Measurements from ENCODE around the gene KAZN. TPM values are rescaled to one million over a fixed set of nuclear protein-coding genes. Genes with fewer than 3 reads are reported as not detected.

KAZN gene
- polyA plus RNA-seq, 1 of the 3 experiments (the other 2 are of a cell fraction), result 6.8 TPM

DNA sequence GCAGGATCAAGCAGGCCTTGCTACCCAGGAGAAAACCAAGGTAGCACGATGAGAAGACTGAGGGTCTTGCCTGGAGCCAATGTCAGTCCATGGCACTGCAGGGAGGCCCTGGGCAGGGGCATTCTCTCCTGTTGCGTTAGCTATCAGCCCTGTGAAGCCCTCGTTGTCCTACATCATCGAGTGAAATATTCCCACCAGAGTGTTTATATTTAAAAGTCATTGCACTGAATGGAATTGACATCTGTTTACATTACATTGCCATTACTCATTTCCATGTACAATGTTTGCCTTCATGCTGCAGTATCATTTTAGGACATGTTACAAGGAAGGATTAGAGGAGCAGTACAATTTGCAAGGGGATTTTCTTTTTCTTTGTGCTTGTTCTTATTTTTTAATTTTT lies 243.9 kb downstream of the KAZN start:
- Histone ChIP-seq H3K9ac (no peak overlapping the region), H3K4me2 (no peak overlapping the region), H3K4me3 (ENCODE audit: low read depth in 2 of 2, low read length in 1 of 2) (no peak overlapping the region), H3K27ac (ENCODE audit: low read depth in 2 of 2, low read length in 1 of 2) (no peak overlapping the region), H2AFZ (ENCODE audit: low read depth) (no peak overlapping the region), H3K79me2 (ENCODE audit: insufficient read depth) (no peaks in the 10 kb centered on the region), H3K36me3 (replicated peaks in 1 of 2; ENCODE audit: control insufficient read depth in 1 of 2, insufficient read depth in 2 of 2, low read length in 1 of 2) (no peaks in the 10 kb centered on the region), H3K4me1 (ENCODE audit: control insufficient read depth in 1 of 2, insufficient read depth in 2 of 2, low read depth in 1 of 2, low read length in 1 of 2) (no peaks in the 10 kb centered on the region), H3K9me3 (no peaks in the 10 kb centered on the region), H3F3A (replicated peaks; ENCODE audit: insufficient read depth) (no peaks in the 10 kb centered on the region), H3K27me3 (ENCODE audit: insufficient read depth) (no peaks in the 10 kb centered on the region), H4K20me1 (ENCODE audit: insufficient read depth) (no peaks in the 10 kb centered on the region), H3K9me2 (no peaks in the 10 kb centered on the region)
- no peak for DNase-seq
- WGBS (ENCODE audit: low lambda C conversion rate), result 19% methylated on average over 3 of the region's 4 CpGs
- ChIA-PET CTCF (no interaction called here), POLR2A (no interaction called here)
- no peak for TF ChIP-seq TAF1 (IDR thresholded peaks at IDR 0.05; ENCODE audit: borderline replicate concordance, low read depth, low read length)
- no peak for TF ChIP-seq RFX5 (IDR thresholded peaks at IDR 0.05; ENCODE audit: low read length)
- TF ChIP-seq, protein P1, sequence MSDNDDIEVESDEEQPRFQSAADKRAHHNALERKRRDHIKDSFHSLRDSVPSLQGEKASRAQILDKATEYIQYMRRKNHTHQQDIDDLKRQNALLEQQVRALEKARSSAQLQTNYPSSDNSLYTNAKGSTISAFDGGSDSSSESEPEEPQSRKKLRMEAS (IDR thresholded peaks at IDR 0.05; ENCODE audit: low read depth), result no peak
- TF ChIP-seq, protein P2, sequence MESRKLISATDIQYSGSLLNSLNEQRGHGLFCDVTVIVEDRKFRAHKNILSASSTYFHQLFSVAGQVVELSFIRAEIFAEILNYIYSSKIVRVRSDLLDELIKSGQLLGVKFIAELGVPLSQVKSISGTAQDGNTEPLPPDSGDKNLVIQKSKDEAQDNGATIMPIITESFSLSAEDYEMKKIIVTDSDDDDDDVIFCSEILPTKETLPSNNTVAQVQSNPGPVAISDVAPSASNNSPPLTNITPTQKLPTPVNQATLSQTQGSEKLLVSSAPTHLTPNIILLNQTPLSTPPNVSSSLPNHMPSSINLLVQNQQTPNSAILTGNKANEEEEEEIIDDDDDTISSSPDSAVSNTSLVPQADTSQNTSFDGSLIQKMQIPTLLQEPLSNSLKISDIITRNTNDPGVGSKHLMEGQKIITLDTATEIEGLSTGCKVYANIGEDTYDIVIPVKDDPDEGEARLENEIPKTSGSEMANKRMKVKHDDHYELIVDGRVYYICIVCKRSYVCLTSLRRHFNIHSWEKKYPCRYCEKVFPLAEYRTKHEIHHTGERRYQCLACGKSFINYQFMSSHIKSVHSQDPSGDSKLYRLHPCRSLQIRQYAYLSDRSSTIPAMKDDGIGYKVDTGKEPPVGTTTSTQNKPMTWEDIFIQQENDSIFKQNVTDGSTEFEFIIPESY (IDR thresholded peaks at IDR 0.05; ENCODE audit: borderline replicate concordance, low read depth), result no peak
- TF ChIP-seq EZH2phosphoT487 (IDR thresholded peaks at IDR 0.05; ENCODE audit: borderline replicate concordance, low read depth), result no peak
- TF ChIP-seq TEAD4 (IDR thresholded peaks at IDR 0.05; ENCODE audit: borderline replicate concordance, insufficient read depth), result no peak
- no peak for TF ChIP-seq SIN3A (IDR thresholded peaks at IDR 0.05; ENCODE audit: borderline replicate concordance, low read depth, low read length)
- no peak for TF ChIP-seq SMC3 (IDR thresholded peaks at IDR 0.05; ENCODE audit: low read depth, low read length)
- no peak for TF ChIP-seq ELF1 (IDR thresholded peaks at IDR 0.05)
- TF ChIP-seq GATA2 (CRISPR knock-in tag; IDR thresholded peaks at IDR 0.05), result no peak
- no peak for TF ChIP-seq MXI1 (IDR thresholded peaks at IDR 0.05; ENCODE audit: low read depth, low read length)
- TF ChIP-seq NFIC (IDR thresholded peaks at IDR 0.05; ENCODE audit: borderline replicate concordance), result no peak

DNA sequence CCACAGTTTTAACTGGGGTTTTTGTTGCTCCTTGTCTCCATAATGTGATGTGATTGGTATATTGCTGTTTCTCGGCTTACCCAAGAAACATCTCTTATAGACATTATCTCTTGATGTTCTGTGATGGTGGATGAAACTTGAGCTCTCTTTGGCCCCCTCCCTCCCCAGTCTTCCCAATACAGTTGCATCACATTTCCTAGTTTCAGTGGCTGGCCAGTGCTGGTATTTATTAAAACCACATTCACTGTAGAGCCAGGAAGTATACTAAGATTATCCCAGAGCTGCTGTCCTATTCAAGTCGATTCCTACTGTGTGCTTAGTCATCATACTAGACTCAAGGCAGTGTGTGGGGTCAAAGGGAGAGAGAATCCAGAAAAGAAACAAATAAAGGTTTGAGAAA lies 244.4 kb downstream of the KAZN start:
- Histone ChIP-seq H2AFZ (ENCODE audit: low read depth) (no peak overlapping the region), H3K4me1 (ENCODE audit: control insufficient read depth in 1 of 2, insufficient read depth in 2 of 2, low read depth in 1 of 2, low read length in 1 of 2) (no peaks in the 10 kb centered on the region), H3K9me3 (no peaks in the 10 kb centered on the region), H3K4me3 (ENCODE audit: low read depth in 2 of 2, low read length in 1 of 2) (no peak overlapping the region), H3K36me3 (replicated peaks in 1 of 2; ENCODE audit: control insufficient read depth in 1 of 2, insufficient read depth in 2 of 2, low read length in 1 of 2) (no peaks in the 10 kb centered on the region), H4K20me1 (ENCODE audit: insufficient read depth) (no peaks in the 10 kb centered on the region), H3K9ac (no peak overlapping the region), H3K79me2 (ENCODE audit: insufficient read depth) (no peaks in the 10 kb centered on the region), H3K27me3 (ENCODE audit: insufficient read depth) (no peaks in the 10 kb centered on the region), H3K9me2 (no peaks in the 10 kb centered on the region), H3K4me2 (no peak overlapping the region), H3F3A (replicated peaks; ENCODE audit: insufficient read depth) (no peaks in the 10 kb centered on the region), H3K27ac (ENCODE audit: low read depth in 2 of 2, low read length in 1 of 2) (no peak overlapping the region)
- POLR2A ChIA-PET, result no interaction called here
- no peak for DNase-seq
- CTCF ChIA-PET, result no interaction called here
- WGBS (ENCODE audit: low lambda C conversion rate), result 7% methylated on average over 2 of the region's 2 CpGs
- TF ChIP-seq, protein P3, sequence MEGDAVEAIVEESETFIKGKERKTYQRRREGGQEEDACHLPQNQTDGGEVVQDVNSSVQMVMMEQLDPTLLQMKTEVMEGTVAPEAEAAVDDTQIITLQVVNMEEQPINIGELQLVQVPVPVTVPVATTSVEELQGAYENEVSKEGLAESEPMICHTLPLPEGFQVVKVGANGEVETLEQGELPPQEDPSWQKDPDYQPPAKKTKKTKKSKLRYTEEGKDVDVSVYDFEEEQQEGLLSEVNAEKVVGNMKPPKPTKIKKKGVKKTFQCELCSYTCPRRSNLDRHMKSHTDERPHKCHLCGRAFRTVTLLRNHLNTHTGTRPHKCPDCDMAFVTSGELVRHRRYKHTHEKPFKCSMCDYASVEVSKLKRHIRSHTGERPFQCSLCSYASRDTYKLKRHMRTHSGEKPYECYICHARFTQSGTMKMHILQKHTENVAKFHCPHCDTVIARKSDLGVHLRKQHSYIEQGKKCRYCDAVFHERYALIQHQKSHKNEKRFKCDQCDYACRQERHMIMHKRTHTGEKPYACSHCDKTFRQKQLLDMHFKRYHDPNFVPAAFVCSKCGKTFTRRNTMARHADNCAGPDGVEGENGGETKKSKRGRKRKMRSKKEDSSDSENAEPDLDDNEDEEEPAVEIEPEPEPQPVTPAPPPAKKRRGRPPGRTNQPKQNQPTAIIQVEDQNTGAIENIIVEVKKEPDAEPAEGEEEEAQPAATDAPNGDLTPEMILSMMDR (IDR thresholded peaks at IDR 0.05), result no peak
- TF ChIP-seq MEF2A (IDR thresholded peaks at IDR 0.05; ENCODE audit: borderline replicate concordance, low read depth) (no peak), TCF12 (IDR thresholded peaks at IDR 0.05) (no peak), MXI1 (IDR thresholded peaks at IDR 0.05; ENCODE audit: low read depth, low read length) (no peak), RXRA (IDR thresholded peaks at IDR 0.05; ENCODE audit: borderline replicate concordance, low read depth) (no peak), FOSL2 (IDR thresholded peaks at IDR 0.05; ENCODE audit: borderline replicate concordance, low read depth) (no peak), ELF1 (IDR thresholded peaks at IDR 0.05) (no peak), TAF1 (IDR thresholded peaks at IDR 0.05; ENCODE audit: borderline replicate concordance, low read depth, low read length) (no peak), NFIC (IDR thresholded peaks at IDR 0.05; ENCODE audit: borderline replicate concordance) (no peak), RAD21 (IDR thresholded peaks at IDR 0.05; ENCODE audit: low read length) (no peak), RFX5 (IDR thresholded peaks at IDR 0.05; ENCODE audit: low read length) (no peak)
- TF ChIP-seq, protein P4, sequence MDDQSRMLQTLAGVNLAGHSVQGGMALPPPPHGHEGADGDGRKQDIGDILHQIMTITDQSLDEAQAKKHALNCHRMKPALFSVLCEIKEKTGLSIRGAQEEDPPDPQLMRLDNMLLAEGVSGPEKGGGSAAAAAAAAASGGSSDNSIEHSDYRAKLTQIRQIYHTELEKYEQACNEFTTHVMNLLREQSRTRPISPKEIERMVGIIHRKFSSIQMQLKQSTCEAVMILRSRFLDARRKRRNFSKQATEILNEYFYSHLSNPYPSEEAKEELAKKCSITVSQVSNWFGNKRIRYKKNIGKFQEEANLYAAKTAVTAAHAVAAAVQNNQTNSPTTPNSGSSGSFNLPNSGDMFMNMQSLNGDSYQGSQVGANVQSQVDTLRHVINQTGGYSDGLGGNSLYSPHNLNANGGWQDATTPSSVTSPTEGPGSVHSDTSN (IDR thresholded peaks at IDR 0.05), result no peak
- TF ChIP-seq, protein P2 (IDR thresholded peaks at IDR 0.05; ENCODE audit: borderline replicate concordance, low read depth), result no peak
- TF ChIP-seq, protein P5, sequence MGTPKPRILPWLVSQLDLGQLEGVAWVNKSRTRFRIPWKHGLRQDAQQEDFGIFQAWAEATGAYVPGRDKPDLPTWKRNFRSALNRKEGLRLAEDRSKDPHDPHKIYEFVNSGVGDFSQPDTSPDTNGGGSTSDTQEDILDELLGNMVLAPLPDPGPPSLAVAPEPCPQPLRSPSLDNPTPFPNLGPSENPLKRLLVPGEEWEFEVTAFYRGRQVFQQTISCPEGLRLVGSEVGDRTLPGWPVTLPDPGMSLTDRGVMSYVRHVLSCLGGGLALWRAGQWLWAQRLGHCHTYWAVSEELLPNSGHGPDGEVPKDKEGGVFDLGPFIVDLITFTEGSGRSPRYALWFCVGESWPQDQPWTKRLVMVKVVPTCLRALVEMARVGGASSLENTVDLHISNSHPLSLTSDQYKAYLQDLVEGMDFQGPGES (IDR thresholded peaks at IDR 0.05; ENCODE audit: low read depth, low read length), result no peak
